LNCaP clone FGC (cell line): ENCODE measurements around the gene TMEM94.

Experiments
- DNase-seq: peaks from one replicate; pipeline ENCODE4 v3.0.0-alpha.2; 2011; ENCODE audit warnings: low read depth
- H3K4me3 ChIP-seq: 2 replicates; pipeline ENCODE4 v1.5.1; 2011; ENCODE audit warnings: mild to moderate bottlenecking, low read depth, low read length, control low read depth
- CTCF ChIP-seq: IDR thresholded peaks from 2 replicates; pipeline ENCODE4 v1.5.1; 2012; ENCODE audit warnings: mild to moderate bottlenecking; ENCODE audit not compliant: control insufficient read depth, insufficient read depth; ENCODE audit errors: extremely low read depth

TMEM94 gene

GRCh38 chr17:75491680-75492079 is 35.2 kb downstream of the TMEM94 start:
- no peak for TF ChIP-seq CTCF
- H3K4me3 ChIP-seq = no peak overlapping the region
- DNase-seq = no peak

GRCh38 chr17:75492555-75493168 is 36.2 kb downstream of the TMEM94 start:
- no peak for TF ChIP-seq CTCF
- DNase-seq = no peak
- H3K4me3 ChIP-seq = no peak overlapping the region

- no peak for TF ChIP-seq CTCF
- no peak overlapping the region for H3K4me3 ChIP-seq
- no peak for DNase-seq
Observed at GRCh38 chr17:75493476-75494129, 37.2 kb downstream of the TMEM94 start.

- no peak overlapping the region for H3K4me3 ChIP-seq
- no peak for TF ChIP-seq CTCF
- DNase-seq = no peak
Observed at GRCh38 chr17:75494326-75494877, 38.0 kb downstream of the TMEM94 start.

GRCh38 chr17:75496005-75496404 is 39.6 kb downstream of the TMEM94 start:
- DNase-seq = no peak
- no peak for TF ChIP-seq CTCF
- H3K4me3 ChIP-seq = no peak overlapping the region

GRCh38 chr17:75498039-75498725 is 41.7 kb downstream of the TMEM94 start:
- H3K4me3 ChIP-seq = no peak overlapping the region
- no peak for TF ChIP-seq CTCF
- no peak for DNase-seq
